Prostate gland (tissue), 2 donors: ENCODE measurements around the gene LRRC4C. TPM values are rescaled to one million over a fixed set of nuclear protein-coding genes. Genes with fewer than 3 reads are reported as not detected.
"Not testable (repeated sequence)": the region's sequence is repeated elsewhere in the genome, so short reads cannot be mapped to it uniquely, and the experiment has no call there.

Source experiments
- DNase-seq: peaks from one replicate; pipeline ENCODE4 v3.0.0-alpha.2; 2019; ENCODE audit warnings: low spot score
- H3K27ac ChIP-seq, 2 donors: fragments of 200-600 bp; sonication (generic); 2 replicates each; pipeline ENCODE4 v1.5.1; 2017 to 2019
- H3K27me3 ChIP-seq: fragments of 200-600 bp; sonication (generic); replicated peaks from 2 replicates; pipeline ENCODE4 v1.5.1; 2019; ENCODE audit not compliant: insufficient read depth
- H3K36me3 ChIP-seq, 2 donors: fragments of 200-600 bp; sonication (generic); 1 replicate in 1 of 2; 2 replicates in 1 of 2; pipeline versions ENCODE4 v1.5.1 to v1.8.1; 2017 to 2019
- H3K4me1 ChIP-seq: fragments of 200-600 bp; sonication (generic); replicated peaks from 2 replicates; pipeline ENCODE4 v1.5.1; 2019
- H3K4me3 ChIP-seq, 2 donors: fragments of 200-600 bp; sonication (generic); 2 replicates each; pipeline ENCODE4 v1.5.1; 2017 to 2019
- H3K9me3 ChIP-seq: fragments of 200-600 bp; sonication (generic); 2 replicates; pipeline ENCODE4 v1.5.1; 2017
- POLR2A ChIP-seq: fragments of 450-650 bp; IDR thresholded peaks from one replicate; pipeline ENCODE4 v1.6.1; 2016; ENCODE audit warnings: antibody characterized with exemption, mild to moderate bottlenecking
- POLR2AphosphoS5 ChIP-seq: sonication (generic); formaldehyde crosslinking; IDR thresholded peaks from one replicate; pipeline ENCODE4 v1.6.1; 2017; ENCODE audit warnings: antibody characterized with exemption
- WGBS: methylation state at CpG from one replicate; pipeline ENCODE4 v1.1.5; 2018; 5-methylcytosine and 5-hydroxymethylcytosine counted together
- intact Hi-C: fragments of 100-400 bp; cut with DNase I; formaldehyde crosslinking; loops from one replicate; pipeline ENCODE4 v1.14.2; 2022
- total RNA-seq, 2 donors: library from RNA; depleted of rRNA; stranded (reverse); fragments of >200 nt; gene quantifications; one replicate each; pipeline ENCODE4 v1.1.0, GENCODE V29; 2016
- TF ChIP-seq, protein P1 (sequence below), 4 experiments: fragments of 200-600 bp in 2 of 4; fragments of 450-650 bp in 2 of 4; sonication (generic) in 2 of 4; IDR thresholded peaks; 1 replicate in 3 of 4; 2 replicates in 1 of 4; pipeline ENCODE4 v1.5.1; 2016 to 2019; ENCODE audit warnings: antibody characterized with exemption in 4 of 4, mild to moderate bottlenecking in 2 of 4, moderate library complexity in 2 of 4

Gene LRRC4C
- total RNA-seq, 2 donors from 2014 or later = 0.28 TPM; not detected in 1

DNA sequence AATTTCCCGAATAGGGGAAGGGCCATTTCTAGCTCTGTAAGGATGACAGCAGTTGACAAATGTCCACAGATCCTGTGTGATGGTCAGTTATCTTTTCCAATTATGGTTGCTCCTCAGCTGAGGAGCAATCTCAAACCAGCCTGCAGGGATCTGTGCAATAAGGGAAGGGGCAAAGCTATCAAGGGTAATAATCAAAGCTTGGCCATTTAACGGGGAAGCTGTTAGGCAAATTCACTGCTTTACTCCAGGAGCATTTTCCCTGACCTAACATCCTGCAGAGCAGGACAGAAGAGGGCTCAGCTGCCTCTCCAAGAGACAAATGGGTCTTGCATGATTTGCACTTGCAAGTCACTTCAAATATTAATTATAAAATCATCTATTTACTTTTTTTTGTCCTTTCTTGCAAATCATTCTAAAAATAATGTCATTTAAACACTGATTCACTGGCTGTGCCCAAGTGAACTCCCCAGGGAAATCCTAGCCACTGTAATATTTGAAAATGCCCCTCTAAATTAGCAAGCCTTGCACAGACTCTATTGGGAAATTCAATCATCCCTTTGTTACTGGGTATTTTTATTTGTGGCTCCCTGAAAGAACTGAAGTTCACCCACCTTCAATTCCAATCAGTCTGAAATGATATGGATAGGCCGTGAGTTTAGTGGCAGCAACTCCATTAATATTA lies 1256.7 kb downstream of the LRRC4C start:
- no peak overlapping the region for H3K27ac ChIP-seq
- no peaks in the 10 kb centered on the region for H3K4me1 ChIP-seq
- 53% methylated on average over 3 of the region's 3 CpGs for WGBS
- no peak for DNase-seq
- H3K27me3 ChIP-seq = no peaks in the 10 kb centered on the region
- TF ChIP-seq, protein P1, sequence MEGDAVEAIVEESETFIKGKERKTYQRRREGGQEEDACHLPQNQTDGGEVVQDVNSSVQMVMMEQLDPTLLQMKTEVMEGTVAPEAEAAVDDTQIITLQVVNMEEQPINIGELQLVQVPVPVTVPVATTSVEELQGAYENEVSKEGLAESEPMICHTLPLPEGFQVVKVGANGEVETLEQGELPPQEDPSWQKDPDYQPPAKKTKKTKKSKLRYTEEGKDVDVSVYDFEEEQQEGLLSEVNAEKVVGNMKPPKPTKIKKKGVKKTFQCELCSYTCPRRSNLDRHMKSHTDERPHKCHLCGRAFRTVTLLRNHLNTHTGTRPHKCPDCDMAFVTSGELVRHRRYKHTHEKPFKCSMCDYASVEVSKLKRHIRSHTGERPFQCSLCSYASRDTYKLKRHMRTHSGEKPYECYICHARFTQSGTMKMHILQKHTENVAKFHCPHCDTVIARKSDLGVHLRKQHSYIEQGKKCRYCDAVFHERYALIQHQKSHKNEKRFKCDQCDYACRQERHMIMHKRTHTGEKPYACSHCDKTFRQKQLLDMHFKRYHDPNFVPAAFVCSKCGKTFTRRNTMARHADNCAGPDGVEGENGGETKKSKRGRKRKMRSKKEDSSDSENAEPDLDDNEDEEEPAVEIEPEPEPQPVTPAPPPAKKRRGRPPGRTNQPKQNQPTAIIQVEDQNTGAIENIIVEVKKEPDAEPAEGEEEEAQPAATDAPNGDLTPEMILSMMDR (IDR thresholded peaks at IDR 0.05) = no peak
- TF ChIP-seq POLR2A = no peak
- no peak for TF ChIP-seq POLR2AphosphoS5
- no peaks in the 10 kb centered on the region for H3K9me3 ChIP-seq
- H3K36me3 ChIP-seq = no peaks in the 10 kb centered on the region
- intact Hi-C loops = no loop called here
- no peak overlapping the region for H3K4me3 ChIP-seq

DNA sequence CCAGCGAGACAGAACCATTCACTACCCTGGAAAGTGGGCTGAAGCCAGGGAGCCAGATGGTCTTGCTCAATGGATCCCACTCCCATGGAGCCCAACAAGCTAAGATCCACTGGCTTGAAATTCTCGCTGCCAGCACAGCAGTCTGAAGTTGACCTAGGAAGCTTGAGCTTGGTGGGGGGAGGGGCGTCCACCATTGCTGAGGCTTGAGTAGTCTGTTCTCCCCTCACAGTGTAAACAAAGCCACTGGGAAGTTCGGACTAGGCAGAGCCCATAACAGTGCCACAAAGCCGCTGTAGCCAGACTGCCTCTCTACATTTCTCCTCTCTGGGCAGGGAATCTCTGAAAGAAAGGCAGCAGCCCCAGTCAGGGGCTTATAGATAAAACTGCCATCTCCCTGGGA lies 1266.9 kb downstream of the LRRC4C start:
- H3K27me3 ChIP-seq, H3K4me1 ChIP-seq, intact Hi-C loops, H3K36me3 ChIP-seq, DNase-seq, H3K4me3 ChIP-seq, H3K27ac ChIP-seq, H3K9me3 ChIP-seq: not testable (repeated sequence)
- 77% methylated on average over 5 of the region's 5 CpGs for WGBS

DNA sequence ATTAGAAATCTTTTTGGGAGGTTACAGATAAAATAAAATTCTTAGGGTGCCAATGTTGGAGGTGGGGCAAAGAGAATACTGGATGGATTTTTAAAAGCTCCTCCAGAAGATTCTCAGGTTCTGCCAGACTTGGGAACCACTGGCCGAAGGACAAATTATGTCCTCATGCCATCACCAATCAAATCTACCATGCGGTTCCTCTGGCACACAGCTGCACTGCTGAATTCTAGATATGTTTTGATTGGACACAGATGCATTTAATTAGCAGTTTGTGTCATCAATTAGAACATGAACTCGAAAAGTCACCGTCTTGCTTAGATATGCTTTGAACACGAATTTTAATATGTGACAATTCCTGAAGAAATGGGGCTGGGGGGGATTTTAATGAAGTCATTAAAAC lies 1269.2 kb downstream of the LRRC4C start:
- Histone ChIP-seq H3K36me3 (no peaks in the 10 kb centered on the region), H3K4me1 (no peaks in the 10 kb centered on the region), H3K9me3 (no peaks in the 10 kb centered on the region), H3K4me3 (no peak overlapping the region), H3K27me3 (no peaks in the 10 kb centered on the region), H3K27ac (no peak overlapping the region)
- 71% methylated on average over 5 of the region's 5 CpGs for WGBS
- intact Hi-C loops = no loop called here
- TF ChIP-seq, protein P1 (IDR thresholded peaks at IDR 0.05) = no peak
- TF ChIP-seq POLR2AphosphoS5 (no peak), POLR2A (no peak)
- no peak for DNase-seq

DNA sequence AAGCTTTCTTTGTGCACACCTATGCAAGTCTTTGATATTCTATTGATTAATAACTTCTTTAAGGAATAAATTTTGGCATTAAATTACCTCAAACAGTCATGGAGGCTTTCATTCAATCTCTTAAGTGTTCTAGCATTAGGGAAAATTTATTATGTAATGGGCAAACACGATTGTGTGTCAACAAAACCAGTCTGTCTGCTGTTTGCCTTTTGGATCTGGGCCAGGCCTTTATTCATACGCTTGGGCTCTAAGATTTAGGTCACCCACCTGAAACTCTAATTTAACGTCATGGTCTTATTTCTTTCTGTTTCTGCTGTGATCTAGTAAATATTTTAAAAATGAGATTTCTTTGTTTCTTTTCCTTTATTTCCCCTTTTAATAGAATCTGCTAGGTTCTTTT lies 1270.6 kb downstream of the LRRC4C start:
- intact Hi-C loops = no loop called here
- H3K9me3 ChIP-seq = no peaks in the 10 kb centered on the region
- H3K4me3 ChIP-seq = no peak overlapping the region
- DNase-seq = no peak
- no peak overlapping the region for H3K27ac ChIP-seq
- TF ChIP-seq, protein P1 (IDR thresholded peaks at IDR 0.05) = no peak
- no peak for TF ChIP-seq POLR2AphosphoS5
- no peak for TF ChIP-seq POLR2A
- no peaks in the 10 kb centered on the region for H3K27me3 ChIP-seq
- H3K36me3 ChIP-seq = no peaks in the 10 kb centered on the region
- no peaks in the 10 kb centered on the region for H3K4me1 ChIP-seq
- WGBS = 30% methylated on average over 3 of the region's 3 CpGs

DNA sequence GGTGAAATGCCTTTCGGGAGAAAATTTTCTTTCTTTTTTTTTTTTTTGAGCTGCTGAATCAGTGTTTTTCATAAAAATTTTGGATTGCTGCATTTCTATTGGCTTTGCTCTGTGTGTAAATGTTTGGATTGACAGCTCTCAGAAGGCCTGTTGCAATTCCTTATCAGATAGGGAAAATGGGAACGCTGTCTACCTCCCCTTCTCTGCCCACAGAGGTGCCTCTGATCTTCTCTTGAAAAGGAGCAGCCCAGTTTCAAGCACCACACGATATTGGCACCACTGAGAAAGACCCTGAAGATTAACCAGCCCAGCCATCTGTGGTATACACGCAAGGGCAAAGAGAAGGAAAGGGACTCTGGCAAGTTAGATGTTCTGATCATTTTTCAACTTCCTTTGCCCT lies 1272.2 kb downstream of the LRRC4C start:
- H3K4me1 ChIP-seq = no peaks in the 10 kb centered on the region
- TF ChIP-seq, protein P1 (IDR thresholded peaks at IDR 0.05) = no peak
- no peak for TF ChIP-seq POLR2A
- TF ChIP-seq POLR2AphosphoS5 = no peak
- 57% methylated on average over 4 of the region's 4 CpGs for WGBS
- no peaks in the 10 kb centered on the region for H3K36me3 ChIP-seq
- no peak for DNase-seq
- intact Hi-C loops = no loop called here
- no peak overlapping the region for H3K27ac ChIP-seq
- H3K4me3 ChIP-seq = no peak overlapping the region
- H3K9me3 ChIP-seq = no peaks in the 10 kb centered on the region
- no peaks in the 10 kb centered on the region for H3K27me3 ChIP-seq
